ENCODE data around the gene STK39. TPM values are rescaled to one million over a fixed set of nuclear protein-coding genes. Genes with fewer than 3 reads are reported as not detected.
A peak's percentile ranks its signal among the peaks of the same experiment; 100 is the strongest.

Gene STK39
- total RNA-seq, 3 donors from 2014 or later = 36.4 to 57.5 (median 52.5) TPM

GRCh38 chr2:168005586-168005985 lies 241.8 kb downstream of the STK39 start:
- ATAC-seq = no peak
- Histone ChIP-seq H3K9me3 (no peaks in the 10 kb centered on the region), H3K4me1 (ENCODE audit: low read depth) (no peaks in the 10 kb centered on the region), H3K36me3 (ENCODE audit: low read depth) (no peaks in the 10 kb centered on the region), H3K4me3 (no peak overlapping the region)
- DNase-seq = no peak
- no peak for TF ChIP-seq CTCF (IDR thresholded peaks at IDR 0.05)
- intact Hi-C loops (cut with DNase I, micrococcal nuclease) = no loop called here

- no peak for DNase-seq
- H3K9me3 ChIP-seq = no peaks in the 10 kb centered on the region
- H3K4me1 ChIP-seq (ENCODE audit: low read depth) = no peaks in the 10 kb centered on the region
- no peak for ATAC-seq
- H3K4me3 ChIP-seq = no peak overlapping the region
- H3K36me3 ChIP-seq (ENCODE audit: low read depth) = no peaks in the 10 kb centered on the region
- intact Hi-C loops (cut with DNase I, micrococcal nuclease) = no loop called here
- no peak for TF ChIP-seq CTCF (IDR thresholded peaks at IDR 0.05)
Observed at GRCh38 chr2:168003876-168004275, 243.5 kb downstream of the STK39 start.

- no peaks in the 10 kb centered on the region for H3K36me3 ChIP-seq (ENCODE audit: low read depth)
- H3K4me3 ChIP-seq = no peak overlapping the region
- no peaks in the 10 kb centered on the region for H3K9me3 ChIP-seq
- intact Hi-C loops (cut with DNase I, micrococcal nuclease) = no loop called here
- no peak for DNase-seq
- no peak for TF ChIP-seq CTCF (IDR thresholded peaks at IDR 0.05)
- ATAC-seq = peak; percentile 70
- H3K4me1 ChIP-seq (ENCODE audit: low read depth) = peaks cover 3% of the 10 kb centered on the region
Observed at GRCh38 chr2:168002021-168002553, 245.3 kb downstream of the STK39 start.

GRCh38 chr2:167992278-167992677 lies 255.1 kb downstream of the STK39 start:
- ATAC-seq (no peak), DNase-seq (no peak)
- TF ChIP-seq CTCF (IDR thresholded peaks at IDR 0.05) = no peak
- Histone ChIP-seq H3K4me3 (no peak overlapping the region), H3K9me3 (no peaks in the 10 kb centered on the region), H3K36me3 (ENCODE audit: low read depth) (no peaks in the 10 kb centered on the region), H3K4me1 (ENCODE audit: low read depth) (no peaks in the 10 kb centered on the region)
- intact Hi-C loops (cut with DNase I, micrococcal nuclease) = no loop called here

GRCh38 chr2:167990062-167990461 lies 257.3 kb downstream of the STK39 start:
- intact Hi-C loops (cut with DNase I, micrococcal nuclease) = no loop called here
- no peak for ATAC-seq

More at GRCh38 chr2:167990062-167990461, 257.3 kb downstream of the STK39 start:
- TF ChIP-seq CTCF (IDR thresholded peaks at IDR 0.05) = no peak
- H3K36me3 ChIP-seq (ENCODE audit: low read depth) = no peaks in the 10 kb centered on the region
- no peak for DNase-seq
- no peaks in the 10 kb centered on the region for H3K4me1 ChIP-seq (ENCODE audit: low read depth)
- H3K9me3 ChIP-seq = no peaks in the 10 kb centered on the region
- no peak overlapping the region for H3K4me3 ChIP-seq

Measured in mucosa of descending colon (tissue), 3 donors.